HG03575 (cell line): ENCODE measurements around the gene HCAR3.
"Not testable (repeated sequence)": the region's sequence is repeated elsewhere in the genome, so short reads cannot be mapped to it uniquely, and the experiment has no call there.

ENCODE experiments used
- ATAC-seq: cut with Tn5 transposase; IDR thresholded peaks from one replicate; pipeline ENCODE4 v1.9.1; 2021; ENCODE audit not compliant: unreplicated experiment, insufficient number of reproducible peaks, low FRiP score; ENCODE audit errors: extremely low read depth

Gene HCAR3

GRCh38 chr12:122681814-122682213, 34.8 kb downstream of the HCAR3 start:
- no peak for ATAC-seq

- not testable (repeated sequence) for ATAC-seq
Observed at GRCh38 chr12:122680989-122681388, 35.6 kb downstream of the HCAR3 start.

- not testable (repeated sequence) for ATAC-seq
Observed at GRCh38 chr12:122676781-122677180, 39.8 kb downstream of the HCAR3 start.

GRCh38 chr12:122676015-122676414, 40.6 kb downstream of the HCAR3 start:
- not testable (repeated sequence) for ATAC-seq

GRCh38 chr12:122672515-122672914, 44.1 kb downstream of the HCAR3 start:
- ATAC-seq = no peak

- ATAC-seq = no peak
Observed at GRCh38 chr12:122669397-122670070, 47.1 kb downstream of the HCAR3 start.

- no peak for ATAC-seq
Observed at GRCh38 chr12:122668268-122668667, 48.3 kb downstream of the HCAR3 start.

GRCh38 chr12:122665759-122666158, 50.9 kb downstream of the HCAR3 start:
- ATAC-seq = no peak

GRCh38 chr12:122665349-122665748, 51.3 kb downstream of the HCAR3 start:
- ATAC-seq = no peak
